B cell (primary cell): ENCODE data around the gene SLC35B2.

ENCODE experiments used
- EZH2 ChIP-seq: IDR thresholded peaks from 2 replicates; pipeline ENCODE4 v1.6.1; 2012; ENCODE audit warnings: borderline replicate concordance, low read depth, mild to moderate bottlenecking, moderate library complexity, low read length; ENCODE audit not compliant: insufficient read depth, poor library complexity, severe bottlenecking
- TF ChIP-seq, protein P1 (sequence below): fragments of 200-600 bp; IDR thresholded peaks from one replicate; pipeline ENCODE4 v1.8.0; 2022; ENCODE audit warnings: antibody characterized with exemption, mild to moderate bottlenecking

GRCh38 chr6:44247338-44248302, 9.7 kb downstream of the SLC35B2 start:
- TF ChIP-seq, protein P1, sequence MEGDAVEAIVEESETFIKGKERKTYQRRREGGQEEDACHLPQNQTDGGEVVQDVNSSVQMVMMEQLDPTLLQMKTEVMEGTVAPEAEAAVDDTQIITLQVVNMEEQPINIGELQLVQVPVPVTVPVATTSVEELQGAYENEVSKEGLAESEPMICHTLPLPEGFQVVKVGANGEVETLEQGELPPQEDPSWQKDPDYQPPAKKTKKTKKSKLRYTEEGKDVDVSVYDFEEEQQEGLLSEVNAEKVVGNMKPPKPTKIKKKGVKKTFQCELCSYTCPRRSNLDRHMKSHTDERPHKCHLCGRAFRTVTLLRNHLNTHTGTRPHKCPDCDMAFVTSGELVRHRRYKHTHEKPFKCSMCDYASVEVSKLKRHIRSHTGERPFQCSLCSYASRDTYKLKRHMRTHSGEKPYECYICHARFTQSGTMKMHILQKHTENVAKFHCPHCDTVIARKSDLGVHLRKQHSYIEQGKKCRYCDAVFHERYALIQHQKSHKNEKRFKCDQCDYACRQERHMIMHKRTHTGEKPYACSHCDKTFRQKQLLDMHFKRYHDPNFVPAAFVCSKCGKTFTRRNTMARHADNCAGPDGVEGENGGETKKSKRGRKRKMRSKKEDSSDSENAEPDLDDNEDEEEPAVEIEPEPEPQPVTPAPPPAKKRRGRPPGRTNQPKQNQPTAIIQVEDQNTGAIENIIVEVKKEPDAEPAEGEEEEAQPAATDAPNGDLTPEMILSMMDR: no peak
- TF ChIP-seq EZH2: no peak
